Measurements from ENCODE around the gene WDR47.
"Not testable (repeated sequence)": the region's sequence is repeated elsewhere in the genome, so short reads cannot be mapped to it uniquely, and the experiment has no call there.

DNA sequence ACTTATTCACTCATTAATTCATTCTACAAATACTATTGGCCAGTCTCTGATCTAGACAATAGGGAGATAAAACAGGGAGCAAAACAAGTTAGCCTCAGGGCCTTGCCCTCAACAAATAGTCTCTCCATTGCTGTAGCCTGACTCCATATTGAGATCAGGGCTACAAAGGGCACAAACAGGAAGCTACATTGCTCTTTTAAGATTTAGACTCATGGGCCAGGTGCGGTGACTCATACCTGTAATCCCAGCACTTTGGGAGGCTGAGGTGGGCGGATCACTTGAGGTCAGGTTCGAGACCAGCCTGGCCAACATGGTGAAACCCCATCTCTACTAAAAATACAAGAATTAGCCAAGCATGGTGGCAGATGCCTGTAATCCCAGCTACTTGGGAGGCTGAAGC is 45.3 kb downstream of the WDR47 start:
- TF ChIP-seq, protein P1, sequence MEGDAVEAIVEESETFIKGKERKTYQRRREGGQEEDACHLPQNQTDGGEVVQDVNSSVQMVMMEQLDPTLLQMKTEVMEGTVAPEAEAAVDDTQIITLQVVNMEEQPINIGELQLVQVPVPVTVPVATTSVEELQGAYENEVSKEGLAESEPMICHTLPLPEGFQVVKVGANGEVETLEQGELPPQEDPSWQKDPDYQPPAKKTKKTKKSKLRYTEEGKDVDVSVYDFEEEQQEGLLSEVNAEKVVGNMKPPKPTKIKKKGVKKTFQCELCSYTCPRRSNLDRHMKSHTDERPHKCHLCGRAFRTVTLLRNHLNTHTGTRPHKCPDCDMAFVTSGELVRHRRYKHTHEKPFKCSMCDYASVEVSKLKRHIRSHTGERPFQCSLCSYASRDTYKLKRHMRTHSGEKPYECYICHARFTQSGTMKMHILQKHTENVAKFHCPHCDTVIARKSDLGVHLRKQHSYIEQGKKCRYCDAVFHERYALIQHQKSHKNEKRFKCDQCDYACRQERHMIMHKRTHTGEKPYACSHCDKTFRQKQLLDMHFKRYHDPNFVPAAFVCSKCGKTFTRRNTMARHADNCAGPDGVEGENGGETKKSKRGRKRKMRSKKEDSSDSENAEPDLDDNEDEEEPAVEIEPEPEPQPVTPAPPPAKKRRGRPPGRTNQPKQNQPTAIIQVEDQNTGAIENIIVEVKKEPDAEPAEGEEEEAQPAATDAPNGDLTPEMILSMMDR (conservative IDR thresholded peaks at IDR 0.05; ENCODE audit: low read depth, low read length), result not testable (repeated sequence)
- not testable (repeated sequence) for TF ChIP-seq EZH2 (IDR thresholded peaks at IDR 0.05; ENCODE audit: borderline replicate concordance, low read depth, low read length, poor library complexity, severe bottlenecking)
